Measurements from ENCODE around the gene CCDC13.

Gene CCDC13

DNA sequence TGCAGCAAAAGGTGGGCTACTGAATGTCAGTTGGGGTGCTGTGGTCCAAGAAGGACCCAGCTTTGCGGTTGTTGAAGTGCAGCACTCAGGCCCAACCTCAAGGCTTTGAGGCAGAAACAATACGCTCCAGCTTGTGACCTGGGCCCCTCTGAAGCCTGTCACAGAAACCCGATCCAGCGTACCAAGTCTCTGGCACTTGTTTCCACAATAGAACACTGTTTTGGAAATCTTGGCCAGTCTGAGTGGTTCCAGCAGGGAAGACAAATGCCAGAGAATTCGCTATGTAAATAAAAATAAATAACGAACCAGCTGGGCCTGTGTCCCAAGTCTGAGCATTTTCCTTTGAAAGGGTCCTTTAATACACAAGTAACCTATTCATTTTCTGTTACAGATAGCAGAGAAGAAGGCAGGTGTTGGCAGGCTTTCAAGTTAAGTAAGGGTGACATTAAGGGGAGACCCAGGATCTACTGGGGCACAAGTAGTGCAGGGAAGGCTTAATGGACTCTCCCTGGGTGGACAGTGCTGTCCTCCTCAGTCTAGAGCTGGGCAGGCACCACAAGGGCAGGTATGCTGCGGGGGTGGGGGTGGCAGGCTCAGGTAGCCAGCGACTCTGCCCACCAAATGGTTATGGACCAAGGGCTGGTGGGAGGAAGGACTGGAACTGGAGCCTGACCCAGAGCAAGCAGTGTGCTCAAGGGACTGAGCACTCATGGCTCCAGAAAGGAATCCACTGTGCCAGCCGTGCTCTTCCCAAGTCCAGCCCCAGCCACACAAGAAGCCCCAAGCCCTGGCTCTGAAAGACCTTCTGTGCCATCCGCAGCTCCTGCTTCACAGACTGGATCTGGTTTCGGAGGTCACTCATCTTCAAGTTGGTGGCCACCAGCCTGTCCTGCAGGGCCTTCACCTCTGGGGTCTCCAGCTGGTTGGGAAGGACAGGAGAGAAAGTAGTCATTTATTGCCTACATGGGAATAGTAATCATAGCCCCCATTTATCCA lies 26.3 kb downstream of the CCDC13 start:
- no peak overlapping the region for H3K4me3 ChIP-seq (replicated peaks; ENCODE audit: insufficient read depth, low read length)
- H3K27ac ChIP-seq (replicated peaks) = no peak overlapping the region
- no peak for TF ChIP-seq SPI1 (IDR thresholded peaks at IDR 0.05; ENCODE audit: borderline replicate concordance, low read depth)
- no peak for TF ChIP-seq CTCF (IDR thresholded peaks at IDR 0.05; ENCODE audit: insufficient read depth, low read length)
- TF ChIP-seq, protein P1, sequence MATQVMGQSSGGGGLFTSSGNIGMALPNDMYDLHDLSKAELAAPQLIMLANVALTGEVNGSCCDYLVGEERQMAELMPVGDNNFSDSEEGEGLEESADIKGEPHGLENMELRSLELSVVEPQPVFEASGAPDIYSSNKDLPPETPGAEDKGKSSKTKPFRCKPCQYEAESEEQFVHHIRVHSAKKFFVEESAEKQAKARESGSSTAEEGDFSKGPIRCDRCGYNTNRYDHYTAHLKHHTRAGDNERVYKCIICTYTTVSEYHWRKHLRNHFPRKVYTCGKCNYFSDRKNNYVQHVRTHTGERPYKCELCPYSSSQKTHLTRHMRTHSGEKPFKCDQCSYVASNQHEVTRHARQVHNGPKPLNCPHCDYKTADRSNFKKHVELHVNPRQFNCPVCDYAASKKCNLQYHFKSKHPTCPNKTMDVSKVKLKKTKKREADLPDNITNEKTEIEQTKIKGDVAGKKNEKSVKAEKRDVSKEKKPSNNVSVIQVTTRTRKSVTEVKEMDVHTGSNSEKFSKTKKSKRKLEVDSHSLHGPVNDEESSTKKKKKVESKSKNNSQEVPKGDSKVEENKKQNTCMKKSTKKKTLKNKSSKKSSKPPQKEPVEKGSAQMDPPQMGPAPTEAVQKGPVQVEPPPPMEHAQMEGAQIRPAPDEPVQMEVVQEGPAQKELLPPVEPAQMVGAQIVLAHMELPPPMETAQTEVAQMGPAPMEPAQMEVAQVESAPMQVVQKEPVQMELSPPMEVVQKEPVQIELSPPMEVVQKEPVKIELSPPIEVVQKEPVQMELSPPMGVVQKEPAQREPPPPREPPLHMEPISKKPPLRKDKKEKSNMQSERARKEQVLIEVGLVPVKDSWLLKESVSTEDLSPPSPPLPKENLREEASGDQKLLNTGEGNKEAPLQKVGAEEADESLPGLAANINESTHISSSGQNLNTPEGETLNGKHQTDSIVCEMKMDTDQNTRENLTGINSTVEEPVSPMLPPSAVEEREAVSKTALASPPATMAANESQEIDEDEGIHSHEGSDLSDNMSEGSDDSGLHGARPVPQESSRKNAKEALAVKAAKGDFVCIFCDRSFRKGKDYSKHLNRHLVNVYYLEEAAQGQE (IDR thresholded peaks at IDR 0.05; ENCODE audit: insufficient replicate concordance, low read depth) = no peak
- TF ChIP-seq GABPA (IDR thresholded peaks at IDR 0.05; ENCODE audit: low read depth) = no peak
- TF ChIP-seq POLR2AphosphoS5 (IDR thresholded peaks at IDR 0.05; ENCODE audit: low read depth) = no peak
- no peak for DNase-seq (ENCODE audit: low read depth in 1 of 2, low spot score in 1 of 2)
- H3K27me3 ChIP-seq (ENCODE audit: insufficient read depth, poor library complexity, severe bottlenecking) = no peaks in the 10 kb centered on the region

- TF ChIP-seq, protein P1 (IDR thresholded peaks at IDR 0.05; ENCODE audit: insufficient replicate concordance, low read depth) = no peak
- TF ChIP-seq POLR2AphosphoS5 (IDR thresholded peaks at IDR 0.05; ENCODE audit: low read depth) = no peak
- TF ChIP-seq CTCF (IDR thresholded peaks at IDR 0.05; ENCODE audit: insufficient read depth, low read length) = no peak
- TF ChIP-seq GABPA (IDR thresholded peaks at IDR 0.05; ENCODE audit: low read depth) = no peak
- TF ChIP-seq SPI1 (IDR thresholded peaks at IDR 0.05; ENCODE audit: borderline replicate concordance, low read depth) = no peak
- Histone ChIP-seq H3K4me3 (replicated peaks; ENCODE audit: insufficient read depth, low read length) (no peak overlapping the region), H3K27me3 (ENCODE audit: insufficient read depth, poor library complexity, severe bottlenecking) (no peaks in the 10 kb centered on the region), H3K27ac (replicated peaks) (no peak overlapping the region)
- DNase-seq (ENCODE audit: low read depth in 1 of 2, low spot score in 1 of 2) = no peak
Observed at GRCh38 chr3:42745776-42746454, 27.1 kb downstream of the CCDC13 start.

GRCh38 chr3:42745291-42745745 lies 27.7 kb downstream of the CCDC13 start:
- H3K4me3 ChIP-seq (replicated peaks; ENCODE audit: insufficient read depth, low read length) = no peak overlapping the region
- no peaks in the 10 kb centered on the region for H3K27me3 ChIP-seq (ENCODE audit: insufficient read depth, poor library complexity, severe bottlenecking)
- no peak for TF ChIP-seq SPI1 (IDR thresholded peaks at IDR 0.05; ENCODE audit: borderline replicate concordance, low read depth)
- H3K27ac ChIP-seq (replicated peaks) = no peak overlapping the region
- DNase-seq (ENCODE audit: low read depth in 1 of 2, low spot score in 1 of 2) = no peak
